SJCRH30 (cell line): Measurements from ENCODE around the gene DACT1. TPM values are rescaled to one million over a fixed set of nuclear protein-coding genes. Genes with fewer than 3 reads are reported as not detected.

Source experiments
- DNase-seq, 2 experiments: peaks; one replicate each; pipeline ENCODE4 v3.0.0-alpha.2; 2015 to 2020
- H3K27ac ChIP-seq: fragments of 250-450 bp; sonication (Bioruptor Pico); 2 replicates; pipeline ENCODE4 v1.5.1; 2020; ENCODE audit warnings: mild to moderate bottlenecking, moderate library complexity
- H3K27me3 ChIP-seq: fragments of 250-450 bp; sonication (Bioruptor Pico); 2 replicates; pipeline ENCODE4 v1.5.1; 2020; ENCODE audit warnings: mild to moderate bottlenecking, moderate library complexity
- H3K36me3 ChIP-seq: fragments of 250-450 bp; sonication (Bioruptor Pico); 2 replicates; pipeline ENCODE4 v1.5.1; 2020; ENCODE audit warnings: mild to moderate bottlenecking, moderate library complexity
- H3K4me1 ChIP-seq: fragments of 250-450 bp; sonication (Bioruptor Pico); 2 replicates; pipeline ENCODE4 v1.5.1; 2020; ENCODE audit warnings: mild to moderate bottlenecking, moderate library complexity
- H3K4me3 ChIP-seq: fragments of 250-450 bp; sonication (Bioruptor Pico); 2 replicates; pipeline ENCODE4 v1.5.1; 2020; ENCODE audit warnings: mild to moderate bottlenecking, moderate library complexity
- H3K9me3 ChIP-seq: fragments of 250-450 bp; sonication (Bioruptor Pico); replicated peaks from 2 replicates; pipeline ENCODE4 v1.5.1; 2020; ENCODE audit warnings: mild to moderate bottlenecking, moderate library complexity
- total RNA-seq: library from RNA; depleted of rRNA; stranded (reverse); fragments of >200 nt; shearing (Covaris generic); gene quantifications from 2 replicates; pipeline ENCODE4 v1.2.3, GENCODE V29; 2014

DACT1 gene
- total RNA-seq, 1 experiment from 2014 or later: 5.4 TPM

GRCh38 chr14:58668848-58669480 lies 31.2 kb downstream of the DACT1 start:
- no peak overlapping the region for H3K27ac ChIP-seq
- H3K9me3 ChIP-seq: no peaks in the 10 kb centered on the region
- no peak for DNase-seq
- no peaks in the 10 kb centered on the region for H3K36me3 ChIP-seq
- no peaks in the 10 kb centered on the region for H3K27me3 ChIP-seq
- no peak overlapping the region for H3K4me3 ChIP-seq
- peaks cover 7% of the 10 kb centered on the region for H3K4me1 ChIP-seq

DNA sequence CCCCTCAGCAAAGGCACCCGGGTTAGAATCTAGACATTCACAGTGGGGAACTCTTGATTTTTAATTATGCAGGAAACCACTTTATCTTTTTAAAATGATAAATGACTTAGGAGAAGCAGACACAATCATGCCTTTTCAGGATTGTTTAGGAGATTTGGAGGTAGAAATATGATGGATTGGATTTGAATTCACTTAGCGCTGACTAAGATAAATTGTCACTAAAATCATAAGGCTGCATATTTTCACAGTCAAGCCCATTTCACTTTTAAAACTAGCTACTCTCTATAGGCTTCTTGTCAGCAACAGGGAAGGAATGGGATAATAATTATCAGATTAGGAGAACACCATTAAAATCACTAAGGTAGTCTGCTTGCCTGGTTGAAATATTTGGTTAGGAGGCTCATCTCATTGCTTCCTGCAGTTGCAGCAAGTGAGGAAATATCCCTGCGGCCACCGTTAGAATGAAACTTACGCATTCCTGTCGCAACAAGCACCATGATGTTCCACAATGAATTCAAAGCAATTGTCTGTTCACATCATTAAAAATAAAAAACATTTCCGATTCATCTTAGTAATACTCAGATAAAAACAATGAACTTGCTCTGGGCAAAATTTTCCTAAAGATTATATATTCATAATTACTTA lies 31.9 kb downstream of the DACT1 start:
- H3K27me3 ChIP-seq: no peaks in the 10 kb centered on the region
- no peak overlapping the region for H3K27ac ChIP-seq
- no peak overlapping the region for H3K4me3 ChIP-seq
- no peaks in the 10 kb centered on the region for H3K9me3 ChIP-seq
- peaks cover under 1% of the 10 kb centered on the region; the same call in 1 of the 2 replicates for H3K4me1 ChIP-seq
- DNase-seq: no peak
- H3K36me3 ChIP-seq: no peaks in the 10 kb centered on the region

GRCh38 chr14:58671024-58671423 lies 33.3 kb downstream of the DACT1 start:
- Histone ChIP-seq H3K27me3 (no peaks in the 10 kb centered on the region), H3K9me3 (no peaks in the 10 kb centered on the region), H3K4me3 (no peak overlapping the region), H3K27ac (no peak overlapping the region), H3K36me3 (no peaks in the 10 kb centered on the region), H3K4me1 (no peaks in the 10 kb centered on the region)
- no peak for DNase-seq

DNA sequence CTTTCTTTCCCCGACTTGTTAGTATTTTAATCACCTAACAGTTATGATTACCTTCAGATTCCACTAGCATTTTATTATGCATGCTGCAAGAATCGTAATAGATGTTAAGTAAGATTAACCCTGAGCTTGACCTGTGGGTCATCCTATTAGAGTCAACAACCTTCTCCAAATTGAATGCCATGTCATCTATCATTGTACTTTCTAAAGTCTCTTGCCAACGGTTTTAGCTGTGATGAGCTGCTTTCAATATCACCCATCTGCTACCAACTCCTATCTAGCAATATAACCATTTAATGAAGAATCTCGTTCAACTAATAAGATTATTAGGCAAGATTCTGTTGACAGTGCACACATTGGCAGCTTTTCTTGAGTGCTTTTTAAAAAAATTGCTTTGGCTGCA lies 33.7 kb downstream of the DACT1 start:
- Histone ChIP-seq H3K9me3 (no peaks in the 10 kb centered on the region), H3K27ac (no peak overlapping the region), H3K4me1 (no peaks in the 10 kb centered on the region), H3K36me3 (no peaks in the 10 kb centered on the region), H3K4me3 (no peak overlapping the region), H3K27me3 (no peaks in the 10 kb centered on the region)
- no peak for DNase-seq

DNA sequence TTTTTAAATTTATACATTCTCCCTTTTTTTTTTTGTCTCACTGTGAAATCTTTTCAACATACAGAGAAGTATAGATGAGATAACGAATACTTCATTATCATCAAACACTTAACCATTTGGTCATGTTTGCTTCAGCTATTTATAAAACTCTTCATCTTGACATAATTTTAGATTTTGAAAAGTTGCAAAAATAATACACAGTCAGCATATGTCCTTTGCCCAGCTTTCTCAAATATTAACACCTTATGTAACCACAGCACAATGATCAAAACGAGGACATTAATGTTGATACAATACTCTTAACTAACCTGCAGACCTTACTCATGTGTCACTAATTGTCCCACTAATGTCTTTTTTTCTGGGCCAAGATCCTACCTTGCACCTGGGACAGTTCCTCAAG lies 36.0 kb downstream of the DACT1 start:
- no peak for DNase-seq
- Histone ChIP-seq H3K27ac (no peak overlapping the region), H3K36me3 (no peaks in the 10 kb centered on the region), H3K4me3 (no peak overlapping the region), H3K27me3 (no peaks in the 10 kb centered on the region), H3K9me3 (no peaks in the 10 kb centered on the region), H3K4me1 (no peaks in the 10 kb centered on the region)

DNA sequence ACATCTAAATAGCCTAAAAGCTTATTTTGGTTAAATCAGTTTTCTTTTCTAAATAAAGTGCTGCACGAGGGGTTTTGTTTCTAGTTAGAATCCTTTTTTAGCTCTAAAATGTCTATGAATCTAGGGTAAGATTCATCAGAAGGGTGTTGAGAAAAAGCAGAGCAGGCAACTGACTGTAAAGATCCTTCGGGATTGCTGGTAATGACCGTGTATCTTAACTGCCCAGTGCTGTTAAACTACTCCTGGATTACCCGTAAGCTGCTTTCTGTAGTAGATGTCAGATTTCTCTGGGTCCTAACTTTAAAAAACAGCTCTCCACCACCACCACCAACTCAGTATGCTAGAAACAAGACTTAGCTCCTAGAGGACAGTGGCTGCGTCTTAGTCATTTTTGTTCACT lies 39.2 kb downstream of the DACT1 start:
- DNase-seq: no peak
- H3K9me3 ChIP-seq: no peaks in the 10 kb centered on the region
- H3K27me3 ChIP-seq: no peaks in the 10 kb centered on the region
- H3K36me3 ChIP-seq: no peaks in the 10 kb centered on the region
- no peaks in the 10 kb centered on the region for H3K4me1 ChIP-seq
- no peak overlapping the region for H3K4me3 ChIP-seq
- no peak overlapping the region for H3K27ac ChIP-seq

DNA sequence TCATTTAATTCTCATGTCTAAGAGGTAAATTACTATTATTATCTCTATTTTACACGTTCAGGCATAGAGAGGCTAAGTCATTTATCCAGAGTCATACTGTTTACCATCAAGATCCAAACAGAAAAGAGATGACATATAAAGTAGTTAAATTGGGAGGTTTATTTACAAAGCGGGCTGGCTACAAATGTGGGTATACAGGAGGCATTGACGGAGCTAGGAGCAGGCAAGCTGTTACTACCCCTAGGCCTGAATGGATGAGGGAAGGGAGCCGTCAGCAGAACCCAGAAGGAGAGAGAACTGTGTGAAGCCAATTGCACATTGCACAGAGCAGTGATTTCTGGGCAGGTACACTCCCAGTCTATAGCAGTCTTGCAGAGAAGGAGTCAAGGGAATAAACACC lies 39.8 kb downstream of the DACT1 start:
- no peaks in the 10 kb centered on the region for H3K9me3 ChIP-seq
- H3K27ac ChIP-seq: no peak overlapping the region

GRCh38 chr14:58677996-58678395 lies 40.2 kb downstream of the DACT1 start:
- Histone ChIP-seq H3K9me3 (no peaks in the 10 kb centered on the region), H3K4me1 (no peaks in the 10 kb centered on the region), H3K27me3 (no peaks in the 10 kb centered on the region), H3K36me3 (no peaks in the 10 kb centered on the region), H3K27ac (no peak overlapping the region), H3K4me3 (no peak overlapping the region)
- no peak for DNase-seq

More for the DNA sequence above, 39.8 kb downstream of the DACT1 start:
- Histone ChIP-seq H3K4me3 (no peak overlapping the region), H3K4me1 (no peaks in the 10 kb centered on the region), H3K27me3 (no peaks in the 10 kb centered on the region), H3K36me3 (no peaks in the 10 kb centered on the region)
- DNase-seq: no peak

- H3K4me1 ChIP-seq: no peaks in the 10 kb centered on the region
- no peak overlapping the region for H3K27ac ChIP-seq
- H3K4me3 ChIP-seq: no peak overlapping the region
- H3K36me3 ChIP-seq: no peaks in the 10 kb centered on the region
- no peak for DNase-seq
- no peaks in the 10 kb centered on the region for H3K9me3 ChIP-seq
- no peaks in the 10 kb centered on the region for H3K27me3 ChIP-seq
Measured at GRCh38 chr14:58680698-58681097, 42.9 kb downstream of the DACT1 start.

GRCh38 chr14:58687232-58687795 lies 49.6 kb downstream of the DACT1 start:
- no peaks in the 10 kb centered on the region for H3K36me3 ChIP-seq
- no peak for DNase-seq
- no peak overlapping the region for H3K27ac ChIP-seq
- H3K27me3 ChIP-seq: no peaks in the 10 kb centered on the region
- H3K4me3 ChIP-seq: no peak overlapping the region
- H3K9me3 ChIP-seq: 0 out of 2 replicates have a peak, but pooled peaks cover 3% of the 10 kb centered on the region
- no peaks in the 10 kb centered on the region for H3K4me1 ChIP-seq

- peak in 1 of 2 experiments; percentile 14 for DNase-seq
- Histone ChIP-seq H3K4me1 (no peaks in the 10 kb centered on the region), H3K4me3 (no peak overlapping the region), H3K27me3 (no peaks in the 10 kb centered on the region), H3K27ac (no peak overlapping the region), H3K9me3 (0 out of 2 replicates have a peak, but pooled peaks cover 3% of the 10 kb centered on the region), H3K36me3 (no peaks in the 10 kb centered on the region)
Measured at GRCh38 chr14:58690801-58691516, 53.2 kb downstream of the DACT1 start.

DNA sequence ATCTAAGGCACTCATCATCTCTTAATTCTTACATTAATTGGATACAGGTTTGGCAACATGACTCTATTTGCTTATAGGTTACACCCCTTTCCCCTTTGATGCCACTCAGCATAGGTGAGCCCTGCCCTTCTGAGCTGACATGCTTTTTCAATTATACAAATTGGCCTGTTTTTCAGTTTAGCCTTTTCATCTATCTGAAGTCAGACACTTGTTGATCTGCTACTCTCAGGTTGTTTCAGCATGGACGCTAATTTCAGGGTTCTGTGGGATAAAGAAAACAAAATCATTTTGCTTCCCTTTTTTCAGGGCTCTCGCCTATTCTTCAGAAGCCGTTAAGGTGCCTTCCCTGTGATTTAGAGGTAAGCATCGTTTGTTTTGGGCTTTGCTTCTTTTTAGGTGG lies 55.3 kb downstream of the DACT1 start:
- H3K4me3 ChIP-seq: no peak overlapping the region
- no peaks in the 10 kb centered on the region for H3K4me1 ChIP-seq
- H3K27me3 ChIP-seq: no peaks in the 10 kb centered on the region
- DNase-seq: no peak
- H3K27ac ChIP-seq: no peak overlapping the region
- H3K9me3 ChIP-seq: 0 out of 2 replicates have a peak, but pooled peaks cover 3% of the 10 kb centered on the region
- H3K36me3 ChIP-seq: no peaks in the 10 kb centered on the region

DNA sequence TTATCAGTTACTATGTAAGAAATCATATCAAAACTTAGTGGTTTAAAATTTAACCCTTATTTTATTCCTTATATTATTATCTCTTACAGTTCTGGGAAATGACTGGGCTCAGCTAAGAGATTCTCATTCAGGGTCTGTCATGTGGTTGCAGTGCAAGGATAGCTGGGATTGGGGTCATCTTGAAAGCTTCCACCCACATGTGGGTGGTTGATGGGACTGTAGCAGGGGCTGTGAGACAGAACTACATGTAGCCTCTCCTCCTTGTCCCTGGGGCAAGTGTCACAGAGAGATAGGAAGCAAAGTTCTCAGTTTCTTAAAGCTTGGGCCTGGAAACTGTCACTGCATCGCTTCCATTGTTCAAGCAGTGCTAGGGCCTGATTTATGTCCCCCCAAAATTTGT lies 57.8 kb downstream of the DACT1 start:
- H3K9me3 ChIP-seq: no peaks in the 10 kb centered on the region
- H3K4me1 ChIP-seq: no peaks in the 10 kb centered on the region

DNA sequence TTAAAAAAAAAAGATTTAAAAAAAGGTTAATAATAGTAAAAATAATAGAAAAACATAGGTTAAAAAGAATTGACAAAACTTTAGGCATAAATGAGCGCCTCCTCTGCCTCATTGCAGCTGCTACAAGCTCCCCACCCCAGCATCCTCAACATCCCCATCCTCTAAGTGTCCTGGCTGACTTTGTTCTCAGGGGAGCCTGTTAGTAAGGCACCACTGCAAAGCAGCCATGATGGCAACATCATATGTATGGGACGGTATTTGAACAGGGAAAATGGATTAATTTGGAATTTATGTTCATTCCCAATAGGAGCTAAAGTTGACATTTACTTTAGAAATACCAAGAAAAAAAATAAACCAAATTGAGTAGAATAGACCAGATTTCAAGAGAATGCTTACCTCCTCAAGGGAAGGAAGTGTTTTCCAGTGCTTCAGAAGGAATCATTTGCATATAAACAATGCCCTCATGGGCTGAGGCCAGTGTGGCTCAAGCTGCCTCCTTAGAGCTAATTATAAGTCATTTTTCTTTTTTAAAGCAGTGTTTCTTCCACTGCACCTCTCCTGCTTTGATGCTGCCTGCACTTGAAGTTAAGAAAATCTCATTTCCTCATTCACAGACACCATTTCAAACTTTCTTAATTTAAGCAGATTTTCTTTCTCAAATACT lies 59.6 kb downstream of the DACT1 start:
- H3K9me3 ChIP-seq: no peaks in the 10 kb centered on the region
- no peak for DNase-seq
- no peaks in the 10 kb centered on the region for H3K27me3 ChIP-seq
- H3K4me1 ChIP-seq: no peaks in the 10 kb centered on the region
- H3K27ac ChIP-seq: no peak overlapping the region
- H3K36me3 ChIP-seq: no peaks in the 10 kb centered on the region
- no peak overlapping the region for H3K4me3 ChIP-seq

More for the DNA sequence above, 57.8 kb downstream of the DACT1 start:
- Histone ChIP-seq H3K4me3 (no peak overlapping the region), H3K36me3 (no peaks in the 10 kb centered on the region), H3K27me3 (no peaks in the 10 kb centered on the region), H3K27ac (no peak overlapping the region)
- DNase-seq: no peak
